GM15510 (cell line): ENCODE measurements around the gene DUSP2.

ENCODE experiments used
- POLR2A ChIP-seq: IDR thresholded peaks from 3 replicates; pipeline ENCODE4 v1.6.1; 2011; ENCODE audit warnings: borderline replicate concordance; ENCODE audit not compliant: insufficient read length; ENCODE audit errors: extremely low read depth

The DUSP2 gene

DNA sequence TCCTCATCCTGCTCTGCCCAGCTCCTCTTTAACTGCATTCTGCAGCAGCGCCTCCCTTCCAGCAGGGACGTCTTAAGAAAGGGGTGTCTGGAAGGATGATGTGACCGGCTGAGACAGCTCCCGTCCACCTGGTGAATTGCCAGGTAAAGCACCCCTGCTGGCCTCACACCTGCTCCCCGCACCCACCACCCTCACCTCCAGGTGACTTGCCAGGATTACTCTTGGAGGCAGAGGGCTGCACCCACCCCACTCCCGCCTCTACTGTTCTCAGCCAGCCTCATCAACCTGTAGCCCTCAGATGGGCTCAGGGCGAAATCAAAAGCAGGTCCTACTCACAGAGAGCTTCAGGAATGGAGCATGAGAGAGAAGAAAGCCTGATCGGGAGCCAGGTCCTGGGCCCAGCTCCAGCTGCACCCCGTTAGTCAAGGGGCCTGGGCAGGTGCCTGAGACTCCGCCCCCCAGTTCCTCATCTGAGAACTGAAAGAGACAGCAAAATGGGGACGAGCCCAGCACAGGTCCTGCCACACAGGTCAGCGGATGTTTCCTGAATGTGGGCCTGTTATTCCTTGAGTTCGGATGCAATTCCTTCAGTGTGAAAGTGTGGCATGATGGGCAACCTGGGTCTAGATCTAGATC, 34.5 kb downstream of the DUSP2 start:
- TF ChIP-seq POLR2A = no peak

GRCh38 chr2:96109931-96110511, 35.2 kb downstream of the DUSP2 start:
- no peak for TF ChIP-seq POLR2A

GRCh38 chr2:96109361-96109680, 35.9 kb downstream of the DUSP2 start:
- TF ChIP-seq POLR2A = no peak

GRCh38 chr2:96108541-96109360, 36.5 kb downstream of the DUSP2 start:
- TF ChIP-seq POLR2A = no peak

DNA sequence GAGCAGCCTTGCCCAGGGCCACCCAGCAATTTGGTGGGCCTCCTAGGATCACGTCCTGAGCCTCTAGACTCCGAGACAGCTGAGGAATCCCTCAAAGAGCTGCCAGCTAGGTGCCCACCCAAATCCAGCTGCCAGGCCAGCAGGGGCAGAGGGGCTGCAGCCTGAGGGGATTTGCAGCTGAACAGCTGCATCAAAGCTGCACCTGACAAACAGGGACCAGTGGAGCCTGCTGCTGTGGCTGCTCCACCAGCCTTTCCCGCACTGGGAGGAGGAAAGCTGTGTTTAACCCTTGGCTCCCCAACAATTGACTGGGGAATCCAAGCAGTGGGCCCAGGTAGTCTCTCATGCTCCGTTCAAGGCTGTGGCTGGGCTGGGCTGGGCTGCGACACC, 37.1 kb downstream of the DUSP2 start:
- TF ChIP-seq POLR2A = no peak

DNA sequence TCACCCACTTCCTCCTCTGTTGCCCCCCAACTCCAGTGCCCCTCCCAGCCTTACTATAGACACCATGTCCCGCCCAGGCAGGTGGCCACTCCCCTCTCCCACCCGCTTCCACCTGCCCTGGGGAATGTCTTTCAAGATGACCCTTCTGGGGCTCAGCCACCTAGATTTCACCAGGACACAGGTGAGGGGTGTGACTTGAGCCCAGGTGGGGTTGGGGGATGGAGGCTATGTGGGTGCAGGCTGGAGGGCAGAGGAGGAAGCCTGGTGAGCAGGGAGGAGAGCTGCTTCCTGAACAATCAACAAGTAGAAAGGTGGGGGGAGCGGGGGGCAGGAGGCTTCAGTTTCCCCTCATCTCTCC, 37.6 kb downstream of the DUSP2 start:
- no peak for TF ChIP-seq POLR2A

DNA sequence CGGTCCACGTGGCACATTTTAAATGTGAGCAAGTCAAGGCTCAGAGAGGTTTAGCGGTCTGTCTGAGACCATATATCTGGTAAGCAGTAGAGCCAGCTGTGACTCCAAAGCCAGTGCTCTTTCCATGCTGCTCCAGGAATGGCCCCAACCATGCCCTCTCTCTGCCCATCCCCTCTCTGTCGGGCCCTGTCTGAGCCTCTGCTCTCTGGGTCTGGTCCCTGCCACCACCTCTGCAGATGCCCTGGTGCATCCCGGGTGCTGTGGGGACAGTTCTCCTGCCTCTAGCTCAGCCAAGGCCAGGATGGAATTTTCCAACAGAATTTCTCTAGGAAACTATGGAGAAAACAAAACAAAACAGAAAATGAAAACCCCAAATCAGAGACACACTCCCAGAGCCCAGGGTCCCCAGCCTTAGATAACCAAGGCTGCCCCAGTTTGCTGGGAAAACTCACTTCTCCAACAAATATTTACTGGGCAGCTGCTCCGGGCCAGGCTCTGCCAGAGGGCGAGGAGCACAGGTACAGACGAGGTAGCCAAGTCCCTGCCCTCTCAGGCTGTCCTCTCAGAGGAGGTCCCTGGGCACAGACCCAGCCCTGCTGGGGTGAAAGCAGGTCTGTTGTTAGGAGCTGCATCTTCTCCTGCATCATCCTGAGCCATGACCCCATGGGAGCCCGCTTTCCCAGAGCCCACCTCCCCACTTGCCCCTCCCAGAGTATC, 38.1 kb downstream of the DUSP2 start:
- no peak for TF ChIP-seq POLR2A

DNA sequence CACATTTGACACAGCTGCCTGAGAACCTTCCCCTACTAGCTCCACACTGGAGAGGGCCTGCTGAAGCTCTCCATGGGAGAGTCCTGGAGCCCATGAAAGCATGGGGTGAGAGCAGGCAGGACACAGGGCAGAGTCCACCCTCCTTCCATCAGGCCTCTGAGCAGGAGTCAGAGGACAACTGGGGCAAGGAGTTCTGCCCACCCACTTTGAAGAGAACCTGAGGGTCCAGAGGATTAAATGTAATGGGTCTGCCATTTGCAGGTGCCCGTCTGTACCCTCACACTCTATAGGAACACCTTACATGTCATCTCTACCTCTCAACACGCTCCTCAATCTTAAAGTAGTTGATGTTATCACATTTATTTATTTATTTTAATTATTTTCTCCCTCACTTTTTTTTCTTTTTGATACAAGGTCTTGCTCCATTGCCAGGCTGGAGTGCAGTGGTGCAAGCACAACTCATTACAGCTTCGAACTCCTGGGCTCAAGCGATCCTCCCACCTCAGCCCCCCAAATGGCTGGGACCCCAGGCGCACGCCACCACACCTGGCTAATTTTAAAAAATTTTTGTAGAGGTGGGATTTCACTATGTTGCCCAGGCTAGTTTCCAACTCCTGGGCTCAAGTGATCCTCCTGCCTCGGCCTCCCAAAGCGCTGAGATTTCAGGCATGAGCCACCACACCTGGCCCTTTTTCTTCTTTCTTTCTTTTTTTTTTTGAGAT, 39.1 kb downstream of the DUSP2 start:
- no peak for TF ChIP-seq POLR2A

DNA sequence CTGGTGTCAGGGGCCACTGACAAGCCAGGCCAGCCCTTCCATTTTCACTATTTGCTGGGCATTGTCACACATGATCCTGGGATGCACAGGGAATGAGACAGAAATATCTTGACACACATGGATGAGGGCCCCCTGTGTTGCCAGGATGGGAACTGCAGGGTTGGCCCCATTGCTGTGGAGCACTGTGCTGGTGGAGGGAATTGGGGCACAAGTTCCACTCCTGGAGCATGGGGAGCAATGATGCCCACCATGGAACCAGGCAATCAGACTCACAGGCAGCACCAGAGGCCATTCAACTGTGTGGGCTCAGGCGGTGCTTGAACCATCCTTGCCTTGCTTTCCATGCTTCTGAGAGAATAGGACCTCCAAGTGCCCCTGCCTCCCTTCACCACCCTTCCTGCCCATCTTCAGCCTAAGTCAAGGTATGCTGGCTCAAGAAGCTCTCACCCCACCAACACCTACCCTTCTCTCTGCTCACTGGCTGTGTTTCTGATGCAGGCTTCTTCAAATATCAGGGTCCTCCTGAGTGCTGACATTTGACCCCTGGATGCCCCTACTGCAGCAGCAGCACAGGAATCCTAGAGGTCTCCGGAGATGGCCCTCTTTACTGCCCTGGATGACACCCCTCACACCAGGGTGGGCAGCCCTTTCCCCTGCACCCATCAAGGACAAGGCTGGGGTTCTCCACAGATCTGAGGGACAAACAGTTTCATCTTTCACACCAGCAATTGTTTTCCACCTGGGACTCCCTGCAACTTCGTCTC, 39.9 kb downstream of the DUSP2 start:
- no peak for TF ChIP-seq POLR2A

GRCh38 chr2:96104487-96104861, 40.8 kb downstream of the DUSP2 start:
- no peak for TF ChIP-seq POLR2A

DNA sequence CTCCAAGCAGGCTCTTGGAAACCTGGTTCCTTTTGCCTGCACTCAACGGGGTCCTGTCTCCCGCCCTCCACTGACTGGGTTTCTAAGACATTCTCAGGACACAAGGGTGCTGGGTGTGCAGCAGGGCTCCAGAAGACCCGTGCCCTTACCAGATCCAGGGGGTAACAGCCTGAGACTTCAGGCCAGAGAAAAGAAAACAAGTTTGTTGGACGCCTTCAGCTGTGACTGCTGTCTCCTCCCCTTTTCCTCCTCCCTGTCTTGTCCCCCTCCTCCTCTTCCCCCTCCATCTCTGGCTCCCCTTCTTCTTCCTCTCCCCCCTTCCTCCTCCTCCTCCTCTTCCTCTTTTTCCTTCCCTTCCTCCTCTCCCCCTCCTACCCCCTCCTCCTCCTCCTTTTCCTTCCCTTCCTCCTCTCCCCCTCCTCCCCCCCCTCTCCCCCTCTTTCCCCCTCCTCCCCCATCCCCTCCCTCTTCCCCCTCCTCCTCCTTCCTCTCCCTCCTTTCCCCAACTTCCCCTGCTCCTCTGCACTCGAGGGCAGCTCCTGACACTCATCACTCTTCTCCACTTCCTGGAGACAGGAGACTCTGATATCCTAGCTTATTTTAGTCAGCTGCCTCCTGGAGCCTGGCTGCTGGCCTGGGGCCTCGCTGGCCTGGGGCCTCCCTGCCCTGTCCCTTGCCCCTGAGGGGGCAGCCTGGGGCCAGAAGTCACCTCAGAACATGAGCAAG, 41.3 kb downstream of the DUSP2 start:
- no peak for TF ChIP-seq POLR2A

GRCh38 chr2:96103187-96103601, 42.0 kb downstream of the DUSP2 start:
- TF ChIP-seq POLR2A = no peak

- TF ChIP-seq POLR2A = no peak
These were observed 42.5 kb downstream of the DUSP2 start for GRCh38 chr2:96102596-96103186.
